Body of pancreas (tissue), 4 donors: ENCODE data around the gene SLC23A2.

Experiments
- CTCF ChIP-seq, 7 experiments: fragments of 450-650 bp in 4 of 7; fragments of 200-600 bp in 3 of 7; sonication (generic) in 3 of 7; IDR thresholded peaks; one replicate each; pipeline ENCODE4 v1.5.1; 2016 to 2019; ENCODE audit warnings: antibody characterized with exemption in 7 of 7
- POLR2A ChIP-seq, 3 donors: fragments of 450-650 bp; IDR thresholded peaks; one replicate each; pipeline ENCODE4 v1.6.1; 2016; ENCODE audit warnings: antibody characterized with exemption in 3 of 3, mild to moderate bottlenecking in 2 of 3

DNA sequence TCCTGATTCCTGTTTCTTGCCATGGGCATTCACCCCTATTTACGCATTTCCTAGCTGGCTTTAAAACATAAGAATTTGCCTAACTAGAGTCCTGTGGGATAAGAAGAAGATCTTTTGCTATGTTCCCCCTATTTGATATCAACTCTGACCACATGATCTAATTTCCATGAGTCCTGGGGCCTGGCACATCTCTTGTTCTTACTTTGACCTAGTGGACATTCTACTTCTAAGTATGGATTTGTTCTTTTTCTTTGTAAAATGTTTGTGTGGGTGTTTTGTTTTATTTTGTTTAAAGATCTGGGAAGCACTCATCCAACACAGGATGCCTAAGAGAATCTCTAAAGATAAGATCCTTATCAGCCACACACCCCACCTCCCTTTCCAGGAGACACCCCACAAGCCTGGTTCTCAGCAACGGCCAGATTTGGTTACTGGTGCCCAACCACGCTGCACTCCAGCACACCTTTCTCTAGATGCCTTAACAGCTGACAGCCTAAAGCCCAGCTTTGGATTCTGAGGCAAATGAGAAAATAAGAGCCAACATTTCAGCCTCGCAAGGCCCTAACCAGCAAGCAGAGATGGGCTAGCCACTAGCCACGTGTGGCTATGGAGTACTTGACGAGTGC, 74.7 kb downstream of the SLC23A2 start:
- TF ChIP-seq CTCF (IDR thresholded peaks at IDR 0.05): no peak
- no peak for TF ChIP-seq POLR2A (IDR thresholded peaks at IDR 0.05)
